ENCODE results near the gene METTL24.
"Not testable (repeated sequence)": the region's sequence is repeated elsewhere in the genome, so short reads cannot be mapped to it uniquely, and the experiment has no call there.

METTL24 gene

DNA sequence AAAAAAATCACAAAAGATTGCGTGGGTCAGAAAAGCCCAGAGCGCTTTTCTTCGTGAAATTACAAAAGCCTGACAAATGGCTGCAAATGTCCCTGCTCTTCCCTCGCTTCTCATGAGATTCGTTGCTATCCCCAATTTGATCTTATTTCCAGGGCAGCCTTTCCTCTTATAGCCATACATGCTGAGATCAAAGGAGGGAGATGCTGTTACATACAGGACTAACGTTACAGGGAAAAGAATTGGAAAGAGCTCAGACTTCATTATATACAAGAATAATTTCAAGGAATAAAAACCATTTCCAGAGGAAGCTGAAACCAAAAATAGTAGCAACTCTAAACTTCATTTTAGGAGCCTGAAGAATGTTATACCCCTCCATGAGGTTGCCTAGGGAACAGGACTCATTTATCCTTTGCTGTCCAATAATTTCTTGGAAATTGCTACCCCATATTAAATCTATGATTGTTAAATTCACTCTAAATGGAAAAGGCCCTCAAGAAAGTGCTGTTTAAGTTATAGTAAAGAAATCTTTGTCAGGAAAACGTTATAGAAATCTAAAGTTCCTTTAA, 81.0 kb downstream of the METTL24 start:
- FAIRE-seq (no peak), DNase-seq (ENCODE audit: insufficient read length, low spot score) (no peak)

DNA sequence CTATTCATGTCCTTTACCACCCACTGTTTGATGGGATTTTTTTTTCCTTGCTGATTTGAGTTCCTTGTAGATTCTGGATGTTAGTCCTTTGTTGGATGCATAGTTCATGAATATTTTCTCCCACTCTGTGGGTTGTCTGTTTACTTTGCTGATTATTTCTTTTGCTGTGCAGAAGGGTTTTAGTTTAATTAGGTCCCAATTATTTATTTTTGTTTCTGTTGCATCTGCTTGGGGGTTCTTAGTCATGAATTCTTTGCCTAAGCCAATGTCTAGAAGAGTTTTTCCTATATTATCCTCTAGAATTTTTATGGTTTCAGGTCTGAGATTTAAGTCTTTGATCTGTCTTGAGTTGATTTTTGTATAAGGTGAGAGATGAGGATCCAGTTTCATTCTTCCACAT, 85.4 kb downstream of the METTL24 start:
- not testable (repeated sequence) for FAIRE-seq

DNA sequence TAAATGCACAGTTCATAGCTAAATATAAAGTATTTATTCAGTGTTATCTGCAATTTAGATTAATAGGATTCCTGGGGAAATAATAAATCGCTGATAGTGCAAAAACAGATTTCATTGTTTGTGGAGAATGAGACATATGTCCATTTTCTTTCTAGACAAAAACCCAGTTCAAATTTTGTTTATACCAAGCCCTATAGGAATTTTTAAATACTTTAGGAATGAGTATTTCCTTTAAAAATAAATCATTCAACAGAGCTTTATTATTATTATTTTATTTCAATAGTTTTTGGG, 86.5 kb downstream of the METTL24 start:
- FAIRE-seq, result no peak
- DNase-seq (ENCODE audit: insufficient read length, low spot score), result no peak

More for the DNA sequence above, 85.4 kb downstream of the METTL24 start:
- not testable (repeated sequence) for DNase-seq (ENCODE audit: insufficient read length, low spot score)

DNA sequence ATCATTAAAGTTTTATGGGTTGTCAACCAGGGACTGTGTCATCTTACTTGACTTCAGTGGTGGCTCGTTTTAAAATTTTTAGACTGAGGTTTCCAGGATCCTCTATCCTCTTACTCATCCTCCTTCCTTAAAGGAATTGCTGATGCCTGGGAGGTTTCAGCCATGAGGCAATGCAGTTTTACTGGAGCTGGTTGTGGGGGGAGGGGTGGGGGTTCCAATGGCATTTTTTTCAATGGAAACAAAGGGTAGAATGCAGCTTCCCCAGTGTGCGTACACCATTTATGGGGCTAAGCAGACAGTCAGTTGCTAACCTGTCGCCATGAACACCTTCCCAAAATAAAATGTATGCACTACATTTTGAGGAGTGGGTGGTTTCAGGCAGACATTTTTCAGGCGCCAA, 88.0 kb downstream of the METTL24 start:
- FAIRE-seq (no peak), DNase-seq (ENCODE audit: insufficient read length, low spot score) (no peak)

DNA sequence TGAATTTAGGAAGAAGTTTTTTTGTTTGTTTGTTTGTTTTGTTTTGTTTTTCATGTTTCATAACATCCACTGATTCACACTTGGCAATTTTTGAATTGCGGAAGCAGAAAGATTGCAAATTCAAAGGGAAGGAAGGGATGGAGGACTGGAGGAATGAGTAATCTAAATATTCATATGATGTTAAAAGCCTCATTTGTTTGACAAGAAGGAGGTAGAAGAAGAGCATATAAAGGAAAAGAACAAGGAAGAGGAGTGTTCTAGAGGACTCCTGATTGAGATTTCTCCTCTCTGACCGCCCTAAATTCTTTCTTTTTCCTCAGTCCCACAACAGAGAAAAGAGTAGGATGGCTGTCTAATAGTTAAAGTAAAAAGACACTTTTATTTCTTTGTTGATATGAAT, 88.5 kb downstream of the METTL24 start:
- no peak for FAIRE-seq

DNA sequence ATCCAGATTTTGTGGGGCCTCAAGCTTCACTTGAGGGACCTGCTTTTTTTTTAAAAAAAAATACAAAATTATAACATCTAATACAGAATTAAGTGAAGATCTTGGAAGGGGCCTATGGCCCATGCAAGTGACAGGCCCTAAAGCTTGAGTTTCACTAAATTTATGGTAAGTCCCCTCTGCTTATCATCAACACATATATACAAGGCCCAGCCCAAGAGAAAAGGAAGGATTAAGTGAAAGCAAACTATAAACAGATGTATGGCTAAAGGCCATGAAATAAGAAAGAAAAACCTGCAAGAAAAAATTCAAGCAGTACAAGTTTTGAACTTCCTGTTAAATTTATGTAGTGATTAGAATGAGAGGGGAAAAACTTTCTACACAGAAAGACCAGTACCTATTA, 91.2 kb downstream of the METTL24 start:
- DNase-seq (ENCODE audit: insufficient read length, low spot score) (no peak), FAIRE-seq (no peak)

More for the DNA sequence above, 88.5 kb downstream of the METTL24 start:
- no peak for DNase-seq (ENCODE audit: insufficient read length, low spot score)

DNA sequence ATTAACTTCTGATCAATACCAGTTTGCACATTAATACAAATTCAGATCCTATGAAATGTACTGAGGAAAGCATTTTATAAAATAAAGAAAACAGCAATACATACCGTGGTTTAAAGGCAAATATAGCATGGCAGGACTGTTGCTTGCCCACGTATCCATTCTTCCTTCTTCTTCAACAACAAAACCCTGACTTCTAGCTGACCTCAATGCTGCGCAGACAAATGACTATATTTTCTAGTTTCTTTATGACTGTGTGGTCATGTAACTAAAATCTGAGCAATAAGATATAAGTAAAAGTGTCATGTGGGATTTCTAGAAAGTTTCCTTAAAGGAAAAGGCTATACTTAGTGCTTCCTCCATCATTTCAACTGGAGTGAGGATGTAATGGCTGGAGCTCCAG, 92.9 kb downstream of the METTL24 start:
- DNase-seq (ENCODE audit: insufficient read length, low spot score), result no peak
- FAIRE-seq, result no peak

DNA sequence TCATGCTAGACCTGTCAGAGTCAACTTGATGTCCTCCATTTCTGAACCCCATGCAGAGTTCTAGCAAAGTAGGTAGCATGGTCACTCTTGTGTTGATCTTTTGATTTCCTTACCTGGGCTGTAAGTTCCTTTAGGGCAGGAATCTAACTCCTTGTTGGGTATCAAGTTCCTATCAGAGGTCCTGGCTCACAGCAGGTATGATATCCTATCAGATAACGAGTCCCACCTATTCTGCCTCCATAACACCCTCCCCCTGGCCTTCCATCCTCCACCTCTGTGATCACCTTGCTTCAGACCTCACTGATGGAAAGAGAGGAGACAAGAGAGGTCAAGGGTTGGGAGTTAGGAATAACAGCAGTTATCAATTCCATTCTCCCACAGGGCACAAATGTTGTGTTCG, 101.8 kb downstream of the METTL24 start:
- no peak for FAIRE-seq
- no peak for DNase-seq (ENCODE audit: insufficient read length, low spot score)

DNA sequence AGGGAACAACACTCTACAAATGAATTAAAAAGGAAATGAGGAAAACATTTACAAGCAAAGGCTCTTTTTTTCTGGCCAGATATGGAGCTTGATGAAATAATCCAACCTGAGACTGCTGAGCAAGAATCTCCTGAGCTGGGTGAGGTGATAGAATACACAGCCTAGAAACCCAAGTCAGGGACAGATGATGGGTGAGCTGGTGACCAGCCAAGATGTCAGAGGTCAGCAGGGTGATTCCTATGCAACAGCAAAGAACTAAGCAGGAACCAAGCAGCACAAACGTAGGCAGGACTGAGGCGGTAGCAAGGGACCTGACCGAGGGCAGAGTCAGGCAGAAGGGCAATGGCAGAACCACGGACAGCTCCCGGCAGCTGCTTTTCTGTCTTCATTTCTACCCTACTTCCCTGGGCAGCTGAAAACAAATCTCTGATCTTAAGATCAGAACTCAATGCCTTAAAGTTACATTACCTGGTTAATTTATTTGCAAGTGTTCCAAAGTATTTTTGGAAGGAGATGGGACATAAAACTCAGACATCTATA, 102.9 kb downstream of the METTL24 start:
- no peak for FAIRE-seq
- no peak for DNase-seq (ENCODE audit: insufficient read length, low spot score)

DNA sequence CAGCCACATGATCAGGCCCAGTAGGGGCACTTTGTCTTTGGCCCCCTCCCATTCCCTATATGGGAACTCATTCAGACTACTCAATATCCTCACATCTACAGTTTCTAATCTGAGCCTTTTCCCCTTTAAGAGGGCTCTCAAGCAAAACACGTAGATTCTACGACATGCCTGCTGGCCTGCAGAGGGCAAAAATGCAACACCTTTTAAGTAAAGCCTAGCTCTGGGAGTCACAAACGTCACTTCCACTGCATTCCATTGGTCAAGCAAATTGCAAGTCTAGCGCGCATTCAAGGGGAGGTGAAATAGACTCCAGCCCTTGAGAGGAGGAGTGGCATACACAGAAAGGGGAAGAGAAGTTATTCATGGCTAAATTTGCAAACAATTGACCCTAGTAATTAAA, 107.3 kb downstream of the METTL24 start:
- DNase-seq (ENCODE audit: insufficient read length, low spot score) (no peak), FAIRE-seq (no peak)

DNA sequence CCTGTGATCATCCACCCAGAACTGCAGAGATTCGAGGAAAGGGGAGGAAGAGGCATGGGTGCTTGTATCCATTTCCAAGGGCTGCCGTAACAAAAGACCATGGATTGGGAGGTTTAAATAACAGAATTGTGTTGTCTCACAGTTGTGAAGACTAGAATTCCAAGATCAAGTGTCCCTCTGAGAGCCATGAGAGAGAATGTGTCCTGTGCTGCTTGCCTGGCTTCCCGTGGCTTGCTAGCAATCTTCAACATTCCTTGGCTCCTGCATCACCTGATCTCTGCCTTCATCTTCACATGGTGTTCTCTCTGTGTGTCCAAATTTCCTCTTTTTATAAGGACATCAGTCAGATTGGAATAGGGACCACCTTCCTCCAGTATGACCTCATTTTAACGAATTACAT, 108.1 kb downstream of the METTL24 start:
- no peak for FAIRE-seq

DNA sequence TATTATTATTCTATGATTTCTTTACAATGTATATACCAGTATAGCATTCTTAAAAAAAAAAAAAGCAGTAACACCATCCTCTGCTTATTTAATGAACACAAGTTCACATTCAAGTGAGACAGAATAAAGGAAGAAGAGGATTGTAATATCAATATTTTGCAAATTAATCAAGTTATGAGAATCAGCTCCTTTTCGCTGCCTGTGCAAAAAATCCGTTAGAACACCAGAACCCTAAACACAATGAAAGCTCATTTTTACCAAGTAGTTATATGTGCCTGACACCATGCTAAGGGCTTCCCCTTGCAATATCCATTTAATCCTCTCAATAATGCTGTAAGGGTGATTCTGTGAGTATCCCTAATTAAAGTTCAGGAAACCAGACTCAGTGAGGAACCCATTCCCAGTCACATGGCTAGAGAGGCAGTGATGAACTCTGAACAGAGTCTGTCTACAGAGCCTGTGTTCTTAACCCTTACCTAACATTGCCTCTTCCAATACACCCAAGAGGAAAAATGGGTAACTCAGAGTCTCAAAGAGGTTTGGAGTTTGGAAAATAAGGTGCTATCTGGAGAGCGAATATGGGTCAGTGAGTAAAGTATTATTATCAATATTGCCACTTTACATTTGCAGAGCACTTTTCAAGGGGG, 111.1 kb downstream of the METTL24 start:
- no peak for FAIRE-seq
- no peak for DNase-seq (ENCODE audit: insufficient read length, low spot score)

More for the DNA sequence above, 108.1 kb downstream of the METTL24 start:
- no peak for DNase-seq (ENCODE audit: insufficient read length, low spot score)

DNA sequence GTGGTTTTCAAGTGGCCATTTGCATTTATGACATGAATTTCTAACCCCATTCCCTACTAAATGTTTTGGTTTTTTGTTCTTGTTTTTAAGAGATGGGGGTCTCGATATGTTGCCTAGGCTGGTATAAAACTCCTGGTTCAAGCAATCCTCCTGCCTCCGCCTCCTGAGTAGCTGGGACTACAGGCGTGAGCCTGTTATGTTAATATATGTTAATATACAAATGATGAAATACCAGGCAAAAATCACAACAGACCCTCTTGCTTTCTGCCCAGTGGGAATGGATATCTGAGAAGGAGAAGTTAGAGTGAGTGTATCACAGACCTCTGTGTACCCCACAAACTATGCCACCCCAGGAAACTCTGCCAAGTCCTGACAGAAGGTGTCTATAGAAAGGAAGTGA, 111.8 kb downstream of the METTL24 start:
- DNase-seq (ENCODE audit: insufficient read length, low spot score) (no peak), FAIRE-seq (no peak)

DNA sequence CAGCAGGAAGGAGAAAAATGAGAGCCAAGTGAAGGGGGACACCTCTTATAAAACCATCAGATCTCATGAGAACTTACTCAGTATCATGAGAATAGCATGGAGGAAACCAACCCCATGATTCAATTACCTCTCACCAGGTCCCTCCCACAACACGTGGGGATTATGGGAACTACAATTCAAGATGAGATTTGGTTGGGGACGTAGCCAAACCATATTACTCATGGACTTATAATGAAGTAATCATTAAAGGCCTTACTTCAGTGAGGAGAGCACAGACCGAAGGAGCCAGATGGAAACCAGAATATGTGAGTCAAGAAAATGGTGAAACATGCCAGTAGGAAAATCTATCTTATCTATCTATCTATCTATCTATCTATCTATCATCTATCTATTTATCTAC, 113.5 kb downstream of the METTL24 start:
- not testable (repeated sequence) for DNase-seq (ENCODE audit: insufficient read length, low spot score); FAIRE-seq

DNA sequence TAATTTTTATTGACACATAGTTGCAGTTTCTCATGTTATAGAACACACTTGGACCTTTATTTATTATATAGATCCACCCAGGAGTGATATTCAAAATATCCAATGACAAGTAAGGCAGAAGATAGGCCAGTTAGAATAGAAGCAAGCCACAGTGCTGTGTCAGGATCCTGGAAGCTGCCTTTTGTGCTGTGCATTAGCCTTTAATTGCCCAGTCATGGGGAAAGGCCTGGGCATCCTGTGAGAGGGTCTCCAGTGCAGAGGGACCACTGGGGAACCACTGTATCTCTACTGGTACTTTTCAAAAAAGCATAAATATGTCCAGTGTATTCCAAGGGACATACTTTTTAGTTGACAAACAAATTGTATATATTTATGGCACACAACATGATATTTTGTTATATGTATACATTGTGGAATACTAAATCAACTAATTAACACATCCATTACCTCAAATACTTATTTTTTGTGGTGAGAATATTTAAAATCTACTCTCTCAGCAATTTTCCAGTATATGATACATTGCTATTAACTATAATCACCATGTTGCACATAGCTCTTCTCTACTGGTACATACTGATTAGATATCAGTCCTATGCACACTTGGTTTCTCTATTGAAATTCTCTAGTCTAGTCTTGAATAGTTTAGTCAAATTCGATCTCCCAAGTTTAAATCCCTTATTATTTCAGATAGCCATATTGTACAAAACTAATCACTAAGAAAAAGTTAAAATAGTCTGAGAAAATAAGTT, 118.4 kb downstream of the METTL24 start:
- no peak for DNase-seq (ENCODE audit: insufficient read length, low spot score)
- FAIRE-seq, result no peak

DNA sequence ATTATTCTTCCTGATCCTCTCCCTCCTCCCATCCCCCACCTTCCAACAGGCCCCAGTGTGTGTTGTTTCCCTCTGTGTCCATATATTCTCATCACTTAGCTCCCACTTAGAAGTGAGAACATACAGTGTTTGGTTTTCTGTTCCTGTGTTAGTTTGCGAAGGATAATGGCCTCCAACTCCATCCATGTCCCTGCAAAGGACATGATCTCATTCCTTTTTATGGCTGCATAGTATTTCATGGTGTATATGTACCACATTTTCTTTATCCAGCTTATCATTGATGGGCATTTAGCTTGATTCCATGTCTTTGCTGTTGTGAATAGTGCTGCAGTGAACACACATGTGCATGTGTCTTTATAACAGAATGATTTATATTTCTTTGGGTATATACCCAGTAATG, 122.1 kb downstream of the METTL24 start:
- not testable (repeated sequence) for DNase-seq (ENCODE audit: insufficient read length, low spot score); FAIRE-seq

DNA sequence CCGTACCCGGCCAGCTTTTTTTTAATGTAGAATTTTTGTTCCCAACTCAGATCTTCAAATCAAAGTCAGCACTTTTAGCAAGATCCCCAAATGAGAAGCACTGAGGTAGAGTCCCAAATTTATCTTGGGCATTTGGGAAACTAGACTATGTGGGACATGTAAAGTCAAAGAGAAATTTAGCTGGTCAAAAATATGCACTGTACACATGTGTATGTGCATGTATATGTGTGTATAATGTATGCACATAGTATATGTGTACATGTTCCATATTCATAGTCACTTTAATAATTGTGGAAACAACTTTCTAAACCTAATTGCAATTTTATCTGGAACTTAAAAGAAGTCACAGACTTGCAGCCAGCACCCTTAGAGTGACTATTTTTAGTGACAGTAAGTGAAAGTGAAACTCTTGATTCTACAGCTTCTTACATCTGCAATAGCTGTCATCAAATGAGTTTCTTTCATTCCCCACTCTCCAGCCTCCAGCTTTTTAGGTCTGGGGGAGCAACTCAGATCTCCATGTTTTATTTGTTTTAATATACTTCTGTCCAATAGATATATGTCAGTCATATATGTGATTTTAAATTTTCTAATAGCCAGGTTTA, 124.3 kb downstream of the METTL24 start:
- DNase-seq (ENCODE audit: insufficient read length, low spot score), result peak; percentile 36
- FAIRE-seq, result peak; percentile 68

DNA sequence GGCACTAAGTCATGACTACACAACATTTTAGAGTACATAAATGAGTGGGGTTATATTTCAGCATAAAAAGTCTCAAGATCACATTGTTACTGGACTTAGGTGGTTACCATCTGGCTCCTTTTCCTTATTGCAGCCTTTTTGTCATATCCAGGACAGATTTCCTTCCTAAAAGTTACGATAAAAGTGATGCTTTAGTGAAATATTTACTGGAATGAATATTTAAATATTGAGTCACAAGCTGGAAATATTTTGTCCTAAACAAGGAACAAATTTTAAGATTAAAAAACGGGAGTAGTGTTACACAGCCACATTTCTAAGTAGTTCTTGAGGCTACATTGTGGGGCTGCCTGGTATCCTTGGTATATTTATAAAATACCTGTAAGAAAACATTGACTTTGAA, 125.7 kb downstream of the METTL24 start:
- FAIRE-seq (no peak), DNase-seq (ENCODE audit: insufficient read length, low spot score) (no peak)

DNA sequence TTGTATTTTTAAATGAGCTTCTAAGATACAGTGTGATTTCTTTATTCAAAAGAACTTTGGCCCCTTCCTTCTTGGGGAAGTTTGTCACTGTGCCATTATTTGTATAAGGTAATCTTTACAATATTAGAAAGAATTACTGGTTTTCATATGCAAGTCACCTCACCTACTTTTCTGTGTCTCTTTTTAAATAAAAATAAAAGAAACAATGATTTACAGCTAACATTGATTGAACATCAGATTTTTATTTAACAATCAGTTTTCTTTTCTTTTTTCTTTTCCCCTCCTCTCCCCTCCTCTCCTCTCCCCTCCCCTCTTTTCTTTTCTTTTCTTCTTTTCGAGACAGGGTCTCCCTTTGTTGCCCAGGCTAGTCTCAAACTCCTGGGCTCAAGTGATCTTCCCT, 131.9 kb downstream of the METTL24 start:
- DNase-seq (ENCODE audit: insufficient read length, low spot score), result no peak
- FAIRE-seq, result no peak

DNA sequence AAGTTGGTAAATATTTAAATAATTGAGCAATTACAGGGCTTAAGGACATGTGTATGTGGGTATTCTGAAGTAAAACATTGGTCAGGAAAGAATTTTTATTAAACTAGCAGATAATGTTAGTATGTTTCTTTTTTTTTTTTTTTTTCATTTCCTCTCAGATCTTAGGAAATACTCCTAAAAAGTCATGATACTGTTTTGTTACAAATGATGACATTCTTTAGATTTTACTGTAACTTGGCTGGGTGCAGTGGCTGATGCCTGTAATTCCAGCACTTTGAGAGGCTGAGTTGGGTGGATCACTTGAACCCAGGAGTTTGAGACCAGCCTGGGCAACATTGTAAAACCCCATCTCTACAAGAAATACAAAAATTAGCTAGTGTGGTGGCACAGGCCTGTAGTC, 136.4 kb downstream of the METTL24 start:
- FAIRE-seq (no peak), DNase-seq (ENCODE audit: insufficient read length, low spot score) (no peak)

DNA sequence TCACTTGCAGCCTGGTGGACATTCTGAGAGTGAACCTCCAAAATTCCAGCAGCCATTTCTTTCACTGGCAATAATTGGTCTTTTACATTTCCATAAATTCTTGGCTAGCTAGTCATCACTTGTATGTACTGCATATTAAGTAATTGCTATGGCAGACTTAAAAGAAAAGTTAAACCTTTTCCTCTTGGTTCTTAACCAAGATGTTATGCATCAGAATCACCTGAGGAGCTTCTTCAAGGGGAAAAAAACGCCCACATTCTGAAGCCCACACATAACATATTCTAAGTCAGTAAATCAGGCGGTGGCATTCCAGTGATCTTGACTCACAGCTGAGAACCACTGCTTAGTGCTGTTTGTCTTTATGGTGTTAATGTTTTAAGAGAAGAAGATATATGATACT, 140.9 kb downstream of the METTL24 start:
- DNase-seq (ENCODE audit: insufficient read length, low spot score), result no peak
- FAIRE-seq, result no peak

DNA sequence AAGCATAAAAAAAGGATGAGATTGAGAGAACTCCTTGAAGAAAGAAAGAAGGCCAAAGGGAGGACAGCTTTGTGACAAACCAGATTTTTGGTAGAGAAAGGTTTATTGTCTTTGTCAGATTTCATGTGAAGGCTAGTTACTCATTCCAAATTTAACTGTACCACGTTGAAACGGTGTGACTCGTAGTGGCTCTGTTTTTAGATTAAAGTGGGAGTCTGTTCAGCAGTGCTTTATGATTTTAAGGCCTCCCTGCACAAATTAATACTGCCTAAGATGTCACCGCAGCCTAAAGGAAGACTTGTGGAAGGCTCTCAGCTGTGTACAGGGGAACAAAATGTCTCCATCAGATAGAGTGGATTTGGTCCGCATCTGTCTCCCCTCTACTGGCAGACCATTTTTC, 142.0 kb downstream of the METTL24 start:
- DNase-seq (ENCODE audit: insufficient read length, low spot score), result no peak
- no peak for FAIRE-seq

All from GM19239 (cell line).